SK-N-SH (cell line): ENCODE data around the gene MAD1L1. TPM values are rescaled to one million over a fixed set of nuclear protein-coding genes. Genes with fewer than 3 reads are reported as not detected.

Experiments
- CTCF ChIA-PET: fragments of 300-600, 350-600 bp; formaldehyde crosslinking; extraction: SDS; loops from one replicate; lab custom pipeline; 2021; lab: Yijun Ruan, JAX
- POLR2A ChIA-PET: fragments of 350-600 bp; sonication (Branson Sonifier 250); formaldehyde crosslinking; extraction: SDS; loops from one replicate; lab custom pipeline; 2020; ENCODE audit warnings: antibody characterized with exemption, inconsistent platforms; lab: Yijun Ruan, JAX
- DNase-seq: peaks from one replicate; pipeline ENCODE4 v3.0.0; 2012
- H2AFZ ChIP-seq: fragments of 200-600 bp; sonication (generic); 2 replicates; pipeline ENCODE4 v1.8.1; 2016; ENCODE audit warnings: antibody characterized with exemption, mild to moderate bottlenecking, low read depth
- H3F3A ChIP-seq: fragments of 200-600 bp; sonication (generic); replicated peaks from 2 replicates; pipeline ENCODE3; 2016; ENCODE audit warnings: antibody characterized with exemption, mild to moderate bottlenecking; ENCODE audit not compliant: insufficient read depth
- H3K27ac ChIP-seq, 2 experiments: fragments of 200-500 bp in 1 of 2; fragments of 200-600 bp in 1 of 2; sonication (Bioruptor generic) in 1 of 2; sonication (generic), shearing (Covaris generic) in 1 of 2; 2 replicates each; pipeline versions ENCODE4 v1.5.1 to v1.6.1; 2014 to 2016; ENCODE audit warnings: low read depth in 2 of 2, inconsistent platforms in 1 of 2, low read length in 1 of 2, mild to moderate bottlenecking in 1 of 2, mixed read lengths in 1 of 2
- H3K27me3 ChIP-seq: fragments of 200-600 bp; sonication (generic), shearing (Covaris generic); 2 replicates; pipeline ENCODE4 v1.6.1; 2016; ENCODE audit warnings: mixed run types; ENCODE audit not compliant: insufficient read depth
- H3K36me3 ChIP-seq, 2 experiments: fragments of 200-500 bp in 1 of 2; fragments of 200-600 bp in 1 of 2; sonication (Bioruptor generic) in 1 of 2; sonication (generic) in 1 of 2; replicated peaks in 1 of 2; 2 replicates each; pipeline versions ENCODE3 to v1.5.1; 2014 to 2016; ENCODE audit warnings: low read length in 1 of 2, mild to moderate bottlenecking in 1 of 2; ENCODE audit not compliant: insufficient read depth in 2 of 2, control insufficient read depth in 1 of 2
- H3K4me1 ChIP-seq, 2 experiments: fragments of 200-500 bp in 1 of 2; fragments of 200-600 bp in 1 of 2; sonication (Bioruptor generic) in 1 of 2; sonication (generic), shearing (Covaris generic) in 1 of 2; 2 replicates each; pipeline versions ENCODE4 v1.5.1 to v1.6.1; 2014 to 2016; ENCODE audit warnings: low read depth in 1 of 2, low read length in 1 of 2, mixed run types in 1 of 2; ENCODE audit not compliant: insufficient read depth in 2 of 2, control insufficient read depth in 1 of 2
- H3K4me2 ChIP-seq: fragments of 200-600 bp; sonication (generic), shearing (Covaris generic); 2 replicates; pipeline ENCODE4 v1.6.1; 2017; ENCODE audit warnings: mixed run types
- H3K4me3 ChIP-seq, 2 experiments: fragments of 200-500 bp in 1 of 2; fragments of 200-600 bp in 1 of 2; sonication (Bioruptor generic) in 1 of 2; sonication (generic), shearing (Covaris generic) in 1 of 2; 2 replicates each; pipeline versions ENCODE4 v1.5.1 to v1.8.1; 2014 to 2016; ENCODE audit warnings: low read depth in 2 of 2, inconsistent platforms in 1 of 2, low read length in 1 of 2, mild to moderate bottlenecking in 1 of 2, mixed read lengths in 1 of 2, moderate library complexity in 1 of 2
- H3K79me2 ChIP-seq: fragments of 200-600 bp; sonication (generic); 2 replicates; pipeline ENCODE4 v1.8.1; 2017; ENCODE audit warnings: mild to moderate bottlenecking; ENCODE audit not compliant: insufficient read depth
- H3K9ac ChIP-seq: fragments of 200-600 bp; sonication (generic); 2 replicates; pipeline ENCODE4 v1.6.1; 2017; ENCODE audit warnings: mixed run types
- H3K9me2 ChIP-seq: fragments of 200-600 bp; sonication (generic); 2 replicates; pipeline ENCODE4 v1.6.1; 2017; ENCODE audit warnings: mixed run types
- H3K9me3 ChIP-seq: fragments of 200-600 bp; sonication (generic); 2 replicates; pipeline ENCODE4 v1.6.1; 2017; ENCODE audit warnings: mixed run types, mild to moderate bottlenecking, moderate library complexity
- H4K20me1 ChIP-seq: fragments of 200-600 bp; sonication (generic); 2 replicates; pipeline ENCODE4 v1.6.1; 2017; ENCODE audit warnings: mild to moderate bottlenecking, mixed run types; ENCODE audit not compliant: insufficient read depth
- ELF1 ChIP-seq: IDR thresholded peaks from 2 replicates; pipeline ENCODE4 v1.4.0; 2012
- GATA2 ChIP-seq: sonication (generic); formaldehyde crosslinking; IDR thresholded peaks from 2 replicates; pipeline ENCODE4 v1.5.0; 2020; ENCODE audit warnings: mild to moderate bottlenecking, missing genetic modification reagents
- MXI1 ChIP-seq: IDR thresholded peaks from 2 replicates; pipeline ENCODE4 v1.6.1; 2012; ENCODE audit warnings: mild to moderate bottlenecking, low read depth, low read length, improper control_type of control experiment
- NFIC ChIP-seq: IDR thresholded peaks from 2 replicates; pipeline ENCODE4 v1.4.0; 2012; ENCODE audit warnings: borderline replicate concordance
- NRF1 ChIP-seq: IDR thresholded peaks from 2 replicates; pipeline ENCODE4 v1.6.1; 2012; ENCODE audit warnings: low read depth, mild to moderate bottlenecking, low read length
- RXRA ChIP-seq: IDR thresholded peaks from 2 replicates; pipeline ENCODE4 v1.4.0; 2012; ENCODE audit warnings: low read depth, mild to moderate bottlenecking, borderline replicate concordance
- SIN3A ChIP-seq: IDR thresholded peaks from 2 replicates; pipeline ENCODE4 v1.6.1; 2012; ENCODE audit warnings: low read depth, mild to moderate bottlenecking, low read length, moderate library complexity, borderline replicate concordance
- SMC3 ChIP-seq: IDR thresholded peaks from 2 replicates; pipeline ENCODE4 v1.6.1; 2012; ENCODE audit warnings: low read depth, low read length, improper control_type of control experiment
- WGBS: methylation state at CpG from one replicate; pipeline ENCODE4 v1.1.6; 2017; ENCODE audit warnings: low lambda C conversion rate; 5-methylcytosine and 5-hydroxymethylcytosine counted together
- polyA plus RNA-seq, 3 experiments: library from polyadenylated mRNA; depleted of rRNA; stranded (reverse); fragments of >200 nt; gene quantifications; 2 replicates each; pipeline ENCODE4 v1.2.3, GENCODE V29; 2012
- TF ChIP-seq, protein P1 (sequence below): fragments of 200-600 bp; sonication (generic); IDR thresholded peaks from 2 replicates; pipeline ENCODE4 v1.6.1; 2017; ENCODE audit warnings: antibody characterized with exemption, mild to moderate bottlenecking, moderate library complexity
- TF ChIP-seq, protein P2 (sequence below): IDR thresholded peaks from 2 replicates; pipeline ENCODE4 v1.4.0; 2012; ENCODE audit warnings: low read depth, borderline replicate concordance
- TF ChIP-seq, protein P3 (sequence below): IDR thresholded peaks from 2 replicates; pipeline ENCODE4 v1.4.0; 2012; ENCODE audit warnings: low read depth, borderline replicate concordance
- TF ChIP-seq, protein P4 (sequence below): fragments of 150-350 bp; IDR thresholded peaks from 2 replicates; pipeline ENCODE4 v1.6.1; 2016; ENCODE audit warnings: mild to moderate bottlenecking, low read depth, low read length

MAD1L1 gene
- polyA plus RNA-seq, 1 of the 3 experiments (the other 2 are of a cell fraction): 46.2 TPM

DNA sequence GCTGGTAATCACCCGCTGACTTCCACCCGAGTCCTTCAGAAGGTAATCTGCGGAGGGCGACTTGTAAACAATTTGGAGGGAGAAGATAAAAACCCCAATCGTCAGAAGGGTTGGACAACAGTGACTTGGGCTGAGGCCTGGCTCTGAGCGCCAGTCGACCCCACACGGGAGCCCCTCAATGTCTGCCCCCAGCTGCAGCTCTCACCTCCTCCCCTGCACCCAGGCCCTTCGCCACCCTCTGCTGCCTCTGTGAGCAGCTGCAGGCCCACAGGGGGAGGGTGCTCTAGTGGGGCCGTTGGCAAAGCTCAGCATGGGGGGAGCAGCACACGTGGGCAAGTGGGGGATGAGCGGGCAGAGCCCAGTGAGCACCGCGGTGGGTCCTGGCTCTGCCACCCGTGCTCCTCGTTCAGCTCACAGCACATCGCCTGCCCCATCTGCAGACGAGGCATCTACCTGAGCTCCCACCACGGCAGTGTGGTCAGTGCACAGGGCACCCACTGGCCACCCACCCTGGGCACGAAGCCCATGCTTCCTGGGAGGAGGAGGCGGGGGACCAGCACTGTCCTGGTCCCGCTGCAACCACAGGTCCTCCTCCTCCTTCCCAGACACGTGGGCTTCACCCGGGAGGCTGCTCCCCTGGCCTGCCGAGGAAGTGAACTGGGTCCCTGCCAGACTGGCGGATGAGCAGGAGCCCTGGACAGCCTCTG is 282.1 kb downstream of the MAD1L1 start:
- 84% methylated on average over 14 of the region's 26 CpGs for WGBS
- CTCF ChIA-PET: interaction anchor here (0.9 to 1.9 kb wide), 3 partner anchors 9 to 259 kb away, joined by 4 to 7 read pairs (median 4); no protein-coding TSS in a partner anchor
- Histone ChIP-seq H2AFZ (no peak overlapping the region), H3K9me3 (no peaks in the 10 kb centered on the region), H3F3A (no peaks in the 10 kb centered on the region), H3K4me1 (peaks cover 0 to 39% of the 10 kb centered on the region in 2 experiments; a peak in 1 of 4 replicates), H3K9me2 (no peaks in the 10 kb centered on the region), H3K27me3 (no peaks in the 10 kb centered on the region), H3K79me2 (no peaks in the 10 kb centered on the region), H3K4me3 (no peak overlapping the region), H3K9ac (no peak overlapping the region), H4K20me1 (no peaks in the 10 kb centered on the region), H3K27ac (peak overlapping the region in 1 of 2 experiments; percentile 86; a peak in 2 of 4 replicates), H3K4me2 (no peak overlapping the region), H3K36me3 (no peaks in the 10 kb centered on the region)
- POLR2A ChIA-PET: no interaction called here
- TF ChIP-seq SMC3 (no peak), GATA2 (no peak), SIN3A (no peak), RXRA (no peak), ELF1 (no peak), MXI1 (no peak; the same call in 1 of the 2 replicates), NRF1 (no peak), NFIC (no peak)
- TF ChIP-seq, protein P1, sequence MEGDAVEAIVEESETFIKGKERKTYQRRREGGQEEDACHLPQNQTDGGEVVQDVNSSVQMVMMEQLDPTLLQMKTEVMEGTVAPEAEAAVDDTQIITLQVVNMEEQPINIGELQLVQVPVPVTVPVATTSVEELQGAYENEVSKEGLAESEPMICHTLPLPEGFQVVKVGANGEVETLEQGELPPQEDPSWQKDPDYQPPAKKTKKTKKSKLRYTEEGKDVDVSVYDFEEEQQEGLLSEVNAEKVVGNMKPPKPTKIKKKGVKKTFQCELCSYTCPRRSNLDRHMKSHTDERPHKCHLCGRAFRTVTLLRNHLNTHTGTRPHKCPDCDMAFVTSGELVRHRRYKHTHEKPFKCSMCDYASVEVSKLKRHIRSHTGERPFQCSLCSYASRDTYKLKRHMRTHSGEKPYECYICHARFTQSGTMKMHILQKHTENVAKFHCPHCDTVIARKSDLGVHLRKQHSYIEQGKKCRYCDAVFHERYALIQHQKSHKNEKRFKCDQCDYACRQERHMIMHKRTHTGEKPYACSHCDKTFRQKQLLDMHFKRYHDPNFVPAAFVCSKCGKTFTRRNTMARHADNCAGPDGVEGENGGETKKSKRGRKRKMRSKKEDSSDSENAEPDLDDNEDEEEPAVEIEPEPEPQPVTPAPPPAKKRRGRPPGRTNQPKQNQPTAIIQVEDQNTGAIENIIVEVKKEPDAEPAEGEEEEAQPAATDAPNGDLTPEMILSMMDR: no peak
- TF ChIP-seq, protein P2, sequence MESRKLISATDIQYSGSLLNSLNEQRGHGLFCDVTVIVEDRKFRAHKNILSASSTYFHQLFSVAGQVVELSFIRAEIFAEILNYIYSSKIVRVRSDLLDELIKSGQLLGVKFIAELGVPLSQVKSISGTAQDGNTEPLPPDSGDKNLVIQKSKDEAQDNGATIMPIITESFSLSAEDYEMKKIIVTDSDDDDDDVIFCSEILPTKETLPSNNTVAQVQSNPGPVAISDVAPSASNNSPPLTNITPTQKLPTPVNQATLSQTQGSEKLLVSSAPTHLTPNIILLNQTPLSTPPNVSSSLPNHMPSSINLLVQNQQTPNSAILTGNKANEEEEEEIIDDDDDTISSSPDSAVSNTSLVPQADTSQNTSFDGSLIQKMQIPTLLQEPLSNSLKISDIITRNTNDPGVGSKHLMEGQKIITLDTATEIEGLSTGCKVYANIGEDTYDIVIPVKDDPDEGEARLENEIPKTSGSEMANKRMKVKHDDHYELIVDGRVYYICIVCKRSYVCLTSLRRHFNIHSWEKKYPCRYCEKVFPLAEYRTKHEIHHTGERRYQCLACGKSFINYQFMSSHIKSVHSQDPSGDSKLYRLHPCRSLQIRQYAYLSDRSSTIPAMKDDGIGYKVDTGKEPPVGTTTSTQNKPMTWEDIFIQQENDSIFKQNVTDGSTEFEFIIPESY: no peak
- TF ChIP-seq, protein P3, sequence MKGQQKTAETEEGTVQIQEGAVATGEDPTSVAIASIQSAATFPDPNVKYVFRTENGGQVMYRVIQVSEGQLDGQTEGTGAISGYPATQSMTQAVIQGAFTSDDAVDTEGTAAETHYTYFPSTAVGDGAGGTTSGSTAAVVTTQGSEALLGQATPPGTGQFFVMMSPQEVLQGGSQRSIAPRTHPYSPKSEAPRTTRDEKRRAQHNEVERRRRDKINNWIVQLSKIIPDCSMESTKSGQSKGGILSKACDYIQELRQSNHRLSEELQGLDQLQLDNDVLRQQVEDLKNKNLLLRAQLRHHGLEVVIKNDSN: no peak
- TF ChIP-seq, protein P4, sequence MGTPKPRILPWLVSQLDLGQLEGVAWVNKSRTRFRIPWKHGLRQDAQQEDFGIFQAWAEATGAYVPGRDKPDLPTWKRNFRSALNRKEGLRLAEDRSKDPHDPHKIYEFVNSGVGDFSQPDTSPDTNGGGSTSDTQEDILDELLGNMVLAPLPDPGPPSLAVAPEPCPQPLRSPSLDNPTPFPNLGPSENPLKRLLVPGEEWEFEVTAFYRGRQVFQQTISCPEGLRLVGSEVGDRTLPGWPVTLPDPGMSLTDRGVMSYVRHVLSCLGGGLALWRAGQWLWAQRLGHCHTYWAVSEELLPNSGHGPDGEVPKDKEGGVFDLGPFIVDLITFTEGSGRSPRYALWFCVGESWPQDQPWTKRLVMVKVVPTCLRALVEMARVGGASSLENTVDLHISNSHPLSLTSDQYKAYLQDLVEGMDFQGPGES: no peak
- DNase-seq: peak; percentile 84
